ENCODE measurements around the gene GATA3.

Gene GATA3

GRCh38 chr10:8124436-8124835 lies 69.9 kb downstream of the GATA3 start:
- no peak for TF ChIP-seq ZFX (IDR thresholded peaks at IDR 0.05; ENCODE audit: borderline replicate concordance)
- TF ChIP-seq CTCF (IDR thresholded peaks at IDR 0.05), result no peak
- no peak overlapping the region for H3K27ac ChIP-seq

Measured in 22Rv1 (cell line).